GM12878 (cell line): ENCODE results near the gene MEX3B. TPM values are rescaled to one million over a fixed set of nuclear protein-coding genes. Genes with fewer than 3 reads are reported as not detected.

ENCODE experiments used
- ATAC-seq: fragments of 200-7000 bp; cut with Tn5 transposase; 3 replicates; pipeline ENCODE4 v1.9.1; 2020; ENCODE audit warnings: mild to moderate bottlenecking, moderate library complexity
- BruUV-seq: library from RNA; stranded (reverse); fragments of 400-500 nt; replicated peaks from 2 replicates; lab custom pipeline; 2021; lab: Mats Ljungman, UMichigan
- CTCF ChIA-PET: fragments of 300-600 bp; sonication (Branson Sonifier 250); formaldehyde crosslinking; extraction: SDS; loops from one replicate; lab custom pipeline; 2021; ENCODE audit warnings: inconsistent platforms; lab: Yijun Ruan, JAX
- POLR2A ChIA-PET: fragments of 350-600 bp; formaldehyde crosslinking; extraction: SDS; loops from one replicate; lab custom pipeline; 2021; ENCODE audit warnings: inconsistent platforms; lab: Charles Lee
- RAD21 ChIA-PET: fragments of 300-600 bp; sonication (Branson Sonifier 250); formaldehyde crosslinking; loops from one replicate; lab custom pipeline; 2023; ENCODE audit warnings: antibody characterized with exemption; ENCODE audit not compliant: unreplicated experiment; lab: Charles Lee
- SMC1A ChIA-PET: fragments of 300-600 bp; sonication (Branson Sonifier 250); formaldehyde crosslinking; loops from one replicate; lab custom pipeline; 2023; ENCODE audit not compliant: unreplicated experiment, uncharacterized antibody; lab: Charles Lee
- DNase-seq: peaks from one replicate; pipeline ENCODE4 v3.0.0-alpha.2; 2011; ENCODE audit warnings: low read depth, low spot score
- FAIRE-seq: peaks from 3 replicates; lab custom pipeline; 2011; peaks lifted over from hg19 to GRCh38; lab: Jason Lieb, UNC
- H2AFZ ChIP-seq: 2 replicates; pipeline ENCODE4 v1.6.0; 2011; ENCODE audit warnings: low read depth, low read length, control low read depth; ENCODE audit not compliant: control insufficient read depth
- H3K27ac ChIP-seq: 2 replicates; pipeline ENCODE4 v1.5.1; 2011; ENCODE audit warnings: control low read depth; ENCODE audit not compliant: control insufficient read depth, insufficient read depth
- H3K27me3 ChIP-seq, 2 experiments: replicated peaks in 1 of 2; 2 replicates each; pipeline versions ENCODE4 v1.6.0 to v1.6.1; 2011; ENCODE audit warnings: low read length in 1 of 2; ENCODE audit not compliant: control insufficient read depth in 2 of 2, insufficient read depth in 2 of 2
- H3K36me3 ChIP-seq, 2 experiments: 2 replicates each; pipeline ENCODE4 v1.5.1; 2011; ENCODE audit warnings: low read length in 1 of 2; ENCODE audit not compliant: control insufficient read depth in 2 of 2, insufficient read depth in 2 of 2
- H3K4me1 ChIP-seq: 2 replicates; pipeline ENCODE4 v1.6.1; 2011; ENCODE audit warnings: mild to moderate bottlenecking, low read length, moderate library complexity, mixed read lengths; ENCODE audit not compliant: control insufficient read depth, insufficient read depth
- H3K4me2 ChIP-seq: 2 replicates; pipeline ENCODE4 v1.6.0; 2011; ENCODE audit warnings: control low read depth; ENCODE audit not compliant: control insufficient read depth, insufficient read depth
- H3K4me3 ChIP-seq: fragments of 200-600 bp; sonication (generic); 2 replicates; pipeline ENCODE4 v1.5.1; 2016
- H3K79me2 ChIP-seq: 2 replicates; pipeline ENCODE4 v1.6.0; 2011; ENCODE audit warnings: low read length; ENCODE audit not compliant: control insufficient read depth, insufficient read depth
- H3K9ac ChIP-seq: 2 replicates; pipeline ENCODE4 v1.8.0; 2011; ENCODE audit warnings: low read length, control low read depth, mixed read lengths; ENCODE audit not compliant: control insufficient read depth, insufficient read depth
- H3K9me3 ChIP-seq: replicated peaks from 3 replicates; pipeline ENCODE4 v1.5.1; 2011; ENCODE audit warnings: mild to moderate bottlenecking, low read length; ENCODE audit not compliant: control insufficient read depth, insufficient read depth
- H4K20me1 ChIP-seq: 2 replicates; pipeline ENCODE4 v1.6.0; 2011; ENCODE audit not compliant: control insufficient read depth, insufficient read depth
- ELK1 ChIP-seq: IDR thresholded peaks from 2 replicates; pipeline ENCODE4 v1.6.1; 2012; ENCODE audit warnings: low read depth, low read length, improper control_type of control experiment
- TAF1 ChIP-seq: IDR thresholded peaks from 2 replicates; pipeline ENCODE4 v1.6.1; 2011; ENCODE audit warnings: mild to moderate bottlenecking, low read depth, low read length, borderline replicate concordance
- ZNF217 ChIP-seq: fragments of 450-650 bp; IDR thresholded peaks from 2 replicates; pipeline ENCODE4 v1.6.1; 2017; ENCODE audit warnings: antibody characterized with exemption, mild to moderate bottlenecking
- ZNF592 ChIP-seq: fragments of 450-650 bp; IDR thresholded peaks from 2 replicates; pipeline ENCODE4 v1.6.1; 2017; ENCODE audit warnings: mild to moderate bottlenecking, moderate library complexity
- WGBS: methylation state at CpG from one replicate; pipeline ENCODE4 v1.1.6; 2016; ENCODE audit warnings: low lambda C conversion rate; ENCODE audit not compliant: insufficient replicate concordance, insufficient coverage; ENCODE audit errors: missing lambda C conversion rate; 5-methylcytosine and 5-hydroxymethylcytosine counted together
- in situ Hi-C: fragments of 300-500 bp; cut with MboI; formaldehyde crosslinking; loops from 9 replicates; pipeline ENCODE4 v1.14.3; 2018; ENCODE audit warnings: mixed read lengths
- intact Hi-C: fragments of 100-400 bp; cut with micrococcal nuclease; formaldehyde crosslinking; loops from one replicate; pipeline ENCODE4 v1.14.2; 2022; ENCODE audit not compliant: unreplicated experiment
- polyA plus RNA-seq, 11 experiments: library from polyadenylated mRNA; depleted of rRNA in 4 of 11; unstranded in 6 of 11; stranded (reverse) in 5 of 11; fragments of >200 nt; fragmentation: Nextera tagmentation in 4 of 11; fragmentation: Illumina TruSeq in 1 of 11; extraction: Ambion mirVana in 4 of 11; extraction: Trizol in 1 of 11; gene quantifications; 1 replicate in 1 of 11; 2 replicates in 10 of 11; pipeline versions ENCODE4 v1.2.1 to v1.2.3, GENCODE V29; 2011 to 2016; ENCODE audit warnings: inconsistent platforms in 2 of 11, missing spikeins in 2 of 11, low read depth in 1 of 11
- total RNA-seq, 4 experiments: library from RNA; depleted of rRNA in 3 of 4; stranded (reverse); fragments of >200 nt in 3 of 4; fragmentation: Illumina TruSeq in 1 of 4; extraction: Trizol in 1 of 4; gene quantifications; 2 replicates each; pipeline versions ENCODE4 v1.2.1 to v1.2.3, GENCODE V29; 2013 to 2021

MEX3B gene
- total and polyA plus RNA-seq, 10 of the 15 experiments (the other 5 are each of a cell fraction or from before 2014, with no cell fraction given), result 0.02 to 1.3 (median 0.28) TPM

GRCh38 chr15:82093325-82093724, 47.5 kb upstream of the MEX3B start:
- POLR2A ChIA-PET, result no interaction called here
- Histone ChIP-seq H3K27me3 (no peaks in the 10 kb centered on the region; a peak in 1 of 4 replicates), H3K4me2 (no peak overlapping the region), H2AFZ (no peak overlapping the region), H3K4me3 (no peak overlapping the region), H4K20me1 (no peaks in the 10 kb centered on the region), H3K36me3 (no peaks in the 10 kb centered on the region), H3K27ac (no peak overlapping the region), H3K9ac (no peak overlapping the region), H3K4me1 (no peaks in the 10 kb centered on the region)
- ATAC-seq (no peak), FAIRE-seq (no peak), DNase-seq (no peak)
- RAD21 ChIA-PET, result no interaction called here
- SMC1A ChIA-PET, result no interaction called here
- no TSS peak for BruUV-seq
- WGBS, result 45% methylated on average over 5 of the region's 5 CpGs
- CTCF ChIA-PET, result no interaction called here
- TF ChIP-seq TAF1 (no peak), ZNF592 (no peak), ZNF217 (no peak), ELK1 (no peak)
- TF ChIP-seq, all 136 proteins: peak for 0
- in situ Hi-C loops, result no loop called here
- intact Hi-C loops, result no loop called here
- Histone ChIP-seq H3K79me2 (no peaks in the 10 kb centered on the region), H3K9me3 (no peaks in the 10 kb centered on the region)
